Jurkat, Clone E6-1 (cell line): ENCODE measurements around the gene AGK. TPM values are rescaled to one million over a fixed set of nuclear protein-coding genes. Genes with fewer than 3 reads are reported as not detected.

Experiments used
- DNase-seq: peaks from one replicate; pipeline ENCODE4 v3.0.0-alpha.2; 2011; ENCODE audit warnings: low read depth, low spot score
- H3K4me3 ChIP-seq: 2 replicates; pipeline ENCODE4 v1.5.1; 2011; ENCODE audit warnings: mild to moderate bottlenecking, low read length, control low read depth, moderate library complexity
- polyA plus RNA-seq: library from polyadenylated mRNA; unstranded; fragments of >200 nt; gene quantifications from one replicate; pipeline ENCODE4 v1.2.1, GENCODE V29; 2012; ENCODE audit warnings: missing spikeins; ENCODE audit not compliant: insufficient read length, insufficient read depth

AGK gene
- polyA plus RNA-seq: 29.7 TPM

GRCh38 chr7:141551094-141551781 lies at the start of gene AGK:
Gene AGK (plus strand): TSS chr7:141551410. CDS start chr7:141555467, 4,057 bp downstream.
- peak within 1 kb of the TSS; percentile 90 for H3K4me3 ChIP-seq
- peak; percentile 51 for DNase-seq

GRCh38 chr7:141501451-141501850 lies 49.8 kb upstream of the AGK start:
- H3K4me3 ChIP-seq: no peak overlapping the region
- no peak for DNase-seq

GRCh38 chr7:141511316-141511675 lies 39.9 kb upstream of the AGK start:
- no peak overlapping the region for H3K4me3 ChIP-seq

GRCh38 chr7:141511676-141512396 lies 39.4 kb upstream of the AGK start:
- H3K4me3 ChIP-seq: no peak overlapping the region
- DNase-seq: no peak

More at GRCh38 chr7:141511316-141511675, 39.9 kb upstream of the AGK start:
- no peak for DNase-seq

GRCh38 chr7:141512597-141512996 lies 38.6 kb upstream of the AGK start:
- H3K4me3 ChIP-seq: no peak overlapping the region
- no peak for DNase-seq

- DNase-seq: no peak
- H3K4me3 ChIP-seq: no peak overlapping the region
Observed at GRCh38 chr7:141513720-141514119, 37.5 kb upstream of the AGK start.

- H3K4me3 ChIP-seq: no peak overlapping the region
- DNase-seq: no peak
Observed at GRCh38 chr7:141515941-141516340, 35.3 kb upstream of the AGK start.

- no peak overlapping the region for H3K4me3 ChIP-seq
- no peak for DNase-seq
Observed at GRCh38 chr7:141519623-141520022, 31.6 kb upstream of the AGK start.

- DNase-seq: no peak
- no peak overlapping the region for H3K4me3 ChIP-seq
Observed at GRCh38 chr7:141522657-141523342, 28.4 kb upstream of the AGK start.

- no peak for DNase-seq
- H3K4me3 ChIP-seq: no peak overlapping the region
Observed at GRCh38 chr7:141525973-141526514, 25.2 kb upstream of the AGK start.

- no peak for DNase-seq
- no peak overlapping the region for H3K4me3 ChIP-seq
Observed at GRCh38 chr7:141527076-141527475, 24.1 kb upstream of the AGK start.

GRCh38 chr7:141528399-141528798 lies 22.8 kb upstream of the AGK start:
- DNase-seq: no peak
- no peak overlapping the region for H3K4me3 ChIP-seq

- peak; percentile 63 for DNase-seq
- H3K4me3 ChIP-seq: no peak overlapping the region
Observed at GRCh38 chr7:141533149-141533949, 17.9 kb upstream of the AGK start.

GRCh38 chr7:141534757-141535737 lies 16.2 kb upstream of the AGK start:
- no peak overlapping the region for H3K4me3 ChIP-seq
- no peak for DNase-seq

GRCh38 chr7:141537906-141538305 lies 13.3 kb upstream of the AGK start:
- no peak overlapping the region for H3K4me3 ChIP-seq
- no peak for DNase-seq

- no peak for DNase-seq
- H3K4me3 ChIP-seq: no peak overlapping the region
Observed at GRCh38 chr7:141541375-141541774, 9.8 kb upstream of the AGK start.

GRCh38 chr7:141544831-141545230 lies 6.4 kb upstream of the AGK start:
- H3K4me3 ChIP-seq: no peak overlapping the region
- no peak for DNase-seq

- DNase-seq: no peak
- no peak overlapping the region for H3K4me3 ChIP-seq
Observed at GRCh38 chr7:141549582-141549981, 1.6 kb upstream of the AGK start.
